Limb (tissue), 2 donors: Measurements from ENCODE around the gene TM9SF4.

Experiments used
- DNase-seq, 2 donors: peaks; one replicate each; pipeline ENCODE4 v3.0.0-alpha.2; 2016; ENCODE audit errors: extremely low spot score in 2 of 2

Gene TM9SF4

GRCh38 chr20:32127347-32127746, 17.8 kb downstream of the TM9SF4 start:
- DNase-seq, result no peak

- no peak for DNase-seq
Measured at GRCh38 chr20:32128167-32128566, 18.7 kb downstream of the TM9SF4 start.

GRCh38 chr20:32129863-32130262, 20.3 kb downstream of the TM9SF4 start:
- DNase-seq, result no peak

GRCh38 chr20:32130352-32130751, 20.8 kb downstream of the TM9SF4 start:
- no peak for DNase-seq

GRCh38 chr20:32130965-32131364, 21.5 kb downstream of the TM9SF4 start:
- DNase-seq, result no peak

GRCh38 chr20:32132911-32133549, 23.5 kb downstream of the TM9SF4 start:
- no peak for DNase-seq

GRCh38 chr20:32134026-32134425, 24.5 kb downstream of the TM9SF4 start:
- DNase-seq, result no peak

GRCh38 chr20:32135983-32136515, 26.5 kb downstream of the TM9SF4 start:
- DNase-seq, result no peak

- DNase-seq, result no peak
Measured at GRCh38 chr20:32138921-32139320, 29.4 kb downstream of the TM9SF4 start.

- DNase-seq, result no peak
Measured at GRCh38 chr20:32139947-32140346, 30.4 kb downstream of the TM9SF4 start.

GRCh38 chr20:32140603-32141002, 31.1 kb downstream of the TM9SF4 start:
- DNase-seq, result no peak

GRCh38 chr20:32141465-32141980, 32.0 kb downstream of the TM9SF4 start:
- DNase-seq, result no peak

GRCh38 chr20:32142088-32142487, 32.6 kb downstream of the TM9SF4 start:
- DNase-seq, result no peak

GRCh38 chr20:32142991-32143390, 33.5 kb downstream of the TM9SF4 start:
- DNase-seq, result no peak

- DNase-seq, result no peak
Measured at GRCh38 chr20:32144898-32145662, 35.6 kb downstream of the TM9SF4 start.

- DNase-seq, result no peak
Measured at GRCh38 chr20:32149566-32150170, 40.2 kb downstream of the TM9SF4 start.

- DNase-seq, result no peak
Measured at GRCh38 chr20:32150291-32150848, 40.9 kb downstream of the TM9SF4 start.

- DNase-seq, result no peak
Measured at GRCh38 chr20:32152421-32153155, 43.1 kb downstream of the TM9SF4 start.

GRCh38 chr20:32153156-32153665, 43.7 kb downstream of the TM9SF4 start:
- no peak for DNase-seq

- no peak for DNase-seq
Measured at GRCh38 chr20:32153771-32154170, 44.3 kb downstream of the TM9SF4 start.
